Neural cell (in vitro differentiated cells): ENCODE results near the gene MYH6.

Experiments
- EP300 ChIP-seq: fragments of 450-650 bp; conservative IDR thresholded peaks from 2 replicates; pipeline ENCODE4 v1.6.1; 2014; ENCODE audit warnings: antibody characterized with exemption, mild to moderate bottlenecking, moderate library complexity; ENCODE audit not compliant: poor library complexity, severe bottlenecking
- POLR2AphosphoS5 ChIP-seq: IDR thresholded peaks from 2 replicates; pipeline ENCODE4 v1.6.1; 2012
- RAD21 ChIP-seq: fragments of 450-650 bp; conservative IDR thresholded peaks from 2 replicates; pipeline ENCODE4 v1.6.1; 2014; ENCODE audit warnings: antibody characterized with exemption, mild to moderate bottlenecking, moderate library complexity
- SMC3 ChIP-seq: fragments of 450-650 bp; conservative IDR thresholded peaks from 2 replicates; pipeline ENCODE4 v1.6.1; 2014; ENCODE audit warnings: antibody characterized with exemption, mild to moderate bottlenecking, moderate library complexity; ENCODE audit not compliant: poor library complexity
- TAF1 ChIP-seq: IDR thresholded peaks from 2 replicates; pipeline ENCODE4 v1.6.1; 2012; ENCODE audit warnings: low read depth
- TF ChIP-seq, protein P1 (sequence below): IDR thresholded peaks from 2 replicates; pipeline ENCODE4 v1.6.1; 2012; ENCODE audit warnings: borderline replicate concordance
- TF ChIP-seq, protein P2 (sequence below): fragments of 450-650 bp; IDR thresholded peaks from 2 replicates; pipeline ENCODE4 v1.5.1; 2014; ENCODE audit warnings: antibody characterized with exemption, mild to moderate bottlenecking, moderate library complexity; ENCODE audit not compliant: poor library complexity, severe bottlenecking

DNA sequence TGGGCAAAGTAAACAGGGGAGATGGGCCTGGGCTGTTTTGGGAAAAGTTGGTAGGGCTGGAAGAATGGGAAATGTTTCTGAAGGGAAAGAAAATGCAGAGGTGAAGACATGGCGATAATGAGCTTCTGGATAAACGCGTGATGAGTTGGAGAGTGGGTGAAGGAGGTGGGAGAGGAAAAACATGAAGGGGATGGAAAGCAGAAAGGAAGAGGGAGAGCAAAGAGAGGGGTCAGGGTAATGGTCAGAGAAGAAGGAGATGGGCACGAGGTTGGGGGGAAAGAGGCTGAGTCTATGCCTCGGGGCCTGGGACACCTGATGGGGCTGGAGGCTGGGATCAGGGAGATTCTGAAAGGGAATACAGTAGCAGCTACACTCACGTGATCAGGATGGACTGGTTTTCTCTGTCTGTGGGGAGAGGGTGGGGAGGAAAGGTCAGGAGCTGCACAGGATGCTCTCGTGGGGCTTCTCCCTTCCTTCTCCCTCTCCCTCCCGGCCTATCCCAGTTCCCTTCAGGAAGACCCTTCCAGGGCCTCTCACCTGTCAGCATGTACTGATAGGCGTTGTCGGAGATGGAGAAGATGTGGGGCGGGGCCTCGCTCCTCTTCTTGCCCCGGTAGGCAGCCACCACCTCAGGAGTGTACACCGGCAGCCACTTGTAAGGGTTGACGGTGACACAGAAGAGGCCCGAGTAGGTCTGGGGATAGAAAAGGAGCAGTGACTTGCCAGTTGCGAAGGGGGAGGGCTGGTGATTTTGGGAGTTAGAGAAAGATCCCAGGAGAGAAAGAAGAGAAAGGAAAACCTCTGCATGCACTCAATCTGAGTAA, 24.2 kb upstream of the MYH6 start:
- TF ChIP-seq, protein P1, sequence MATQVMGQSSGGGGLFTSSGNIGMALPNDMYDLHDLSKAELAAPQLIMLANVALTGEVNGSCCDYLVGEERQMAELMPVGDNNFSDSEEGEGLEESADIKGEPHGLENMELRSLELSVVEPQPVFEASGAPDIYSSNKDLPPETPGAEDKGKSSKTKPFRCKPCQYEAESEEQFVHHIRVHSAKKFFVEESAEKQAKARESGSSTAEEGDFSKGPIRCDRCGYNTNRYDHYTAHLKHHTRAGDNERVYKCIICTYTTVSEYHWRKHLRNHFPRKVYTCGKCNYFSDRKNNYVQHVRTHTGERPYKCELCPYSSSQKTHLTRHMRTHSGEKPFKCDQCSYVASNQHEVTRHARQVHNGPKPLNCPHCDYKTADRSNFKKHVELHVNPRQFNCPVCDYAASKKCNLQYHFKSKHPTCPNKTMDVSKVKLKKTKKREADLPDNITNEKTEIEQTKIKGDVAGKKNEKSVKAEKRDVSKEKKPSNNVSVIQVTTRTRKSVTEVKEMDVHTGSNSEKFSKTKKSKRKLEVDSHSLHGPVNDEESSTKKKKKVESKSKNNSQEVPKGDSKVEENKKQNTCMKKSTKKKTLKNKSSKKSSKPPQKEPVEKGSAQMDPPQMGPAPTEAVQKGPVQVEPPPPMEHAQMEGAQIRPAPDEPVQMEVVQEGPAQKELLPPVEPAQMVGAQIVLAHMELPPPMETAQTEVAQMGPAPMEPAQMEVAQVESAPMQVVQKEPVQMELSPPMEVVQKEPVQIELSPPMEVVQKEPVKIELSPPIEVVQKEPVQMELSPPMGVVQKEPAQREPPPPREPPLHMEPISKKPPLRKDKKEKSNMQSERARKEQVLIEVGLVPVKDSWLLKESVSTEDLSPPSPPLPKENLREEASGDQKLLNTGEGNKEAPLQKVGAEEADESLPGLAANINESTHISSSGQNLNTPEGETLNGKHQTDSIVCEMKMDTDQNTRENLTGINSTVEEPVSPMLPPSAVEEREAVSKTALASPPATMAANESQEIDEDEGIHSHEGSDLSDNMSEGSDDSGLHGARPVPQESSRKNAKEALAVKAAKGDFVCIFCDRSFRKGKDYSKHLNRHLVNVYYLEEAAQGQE: no peak
- TF ChIP-seq, protein P2, sequence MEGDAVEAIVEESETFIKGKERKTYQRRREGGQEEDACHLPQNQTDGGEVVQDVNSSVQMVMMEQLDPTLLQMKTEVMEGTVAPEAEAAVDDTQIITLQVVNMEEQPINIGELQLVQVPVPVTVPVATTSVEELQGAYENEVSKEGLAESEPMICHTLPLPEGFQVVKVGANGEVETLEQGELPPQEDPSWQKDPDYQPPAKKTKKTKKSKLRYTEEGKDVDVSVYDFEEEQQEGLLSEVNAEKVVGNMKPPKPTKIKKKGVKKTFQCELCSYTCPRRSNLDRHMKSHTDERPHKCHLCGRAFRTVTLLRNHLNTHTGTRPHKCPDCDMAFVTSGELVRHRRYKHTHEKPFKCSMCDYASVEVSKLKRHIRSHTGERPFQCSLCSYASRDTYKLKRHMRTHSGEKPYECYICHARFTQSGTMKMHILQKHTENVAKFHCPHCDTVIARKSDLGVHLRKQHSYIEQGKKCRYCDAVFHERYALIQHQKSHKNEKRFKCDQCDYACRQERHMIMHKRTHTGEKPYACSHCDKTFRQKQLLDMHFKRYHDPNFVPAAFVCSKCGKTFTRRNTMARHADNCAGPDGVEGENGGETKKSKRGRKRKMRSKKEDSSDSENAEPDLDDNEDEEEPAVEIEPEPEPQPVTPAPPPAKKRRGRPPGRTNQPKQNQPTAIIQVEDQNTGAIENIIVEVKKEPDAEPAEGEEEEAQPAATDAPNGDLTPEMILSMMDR: no peak
- TF ChIP-seq POLR2AphosphoS5 (no peak), TAF1 (no peak), SMC3 (no peak), EP300 (no peak), RAD21 (no peak)
